Measurements from ENCODE around the gene USP15.

The USP15 gene

GRCh38 chr12:62264706-62265105 is 4.5 kb downstream of the USP15 start:
- TF ChIP-seq MAX (IDR thresholded peaks at IDR 0.05; ENCODE audit: low read depth, low read length) = no peak
- TF ChIP-seq POLR2A (IDR thresholded peaks at IDR 0.05; ENCODE audit: extremely low read depth, insufficient read length) = no peak
- TF ChIP-seq CTCF (IDR thresholded peaks at IDR 0.05; ENCODE audit: low read depth, low read length) = no peak
- no peak for TF ChIP-seq MYC (IDR thresholded peaks at IDR 0.05; ENCODE audit: low read depth, low read length)
- no peak for DNase-seq (ENCODE audit: low read depth)
- no peak overlapping the region for H3K4me3 ChIP-seq (ENCODE audit: low read depth, low read length)

- H3K4me3 ChIP-seq (ENCODE audit: low read depth, low read length) = no peak overlapping the region
- no peak for TF ChIP-seq POLR2A (IDR thresholded peaks at IDR 0.05; ENCODE audit: extremely low read depth, insufficient read length)
- TF ChIP-seq MAX (IDR thresholded peaks at IDR 0.05; ENCODE audit: low read depth, low read length) = no peak
- TF ChIP-seq MYC (IDR thresholded peaks at IDR 0.05; ENCODE audit: low read depth, low read length) = no peak
- TF ChIP-seq CTCF (IDR thresholded peaks at IDR 0.05; ENCODE audit: low read depth, low read length) = no peak
- DNase-seq (ENCODE audit: low read depth) = no peak
Observed at GRCh38 chr12:62265511-62265910, 5.3 kb downstream of the USP15 start.

DNA sequence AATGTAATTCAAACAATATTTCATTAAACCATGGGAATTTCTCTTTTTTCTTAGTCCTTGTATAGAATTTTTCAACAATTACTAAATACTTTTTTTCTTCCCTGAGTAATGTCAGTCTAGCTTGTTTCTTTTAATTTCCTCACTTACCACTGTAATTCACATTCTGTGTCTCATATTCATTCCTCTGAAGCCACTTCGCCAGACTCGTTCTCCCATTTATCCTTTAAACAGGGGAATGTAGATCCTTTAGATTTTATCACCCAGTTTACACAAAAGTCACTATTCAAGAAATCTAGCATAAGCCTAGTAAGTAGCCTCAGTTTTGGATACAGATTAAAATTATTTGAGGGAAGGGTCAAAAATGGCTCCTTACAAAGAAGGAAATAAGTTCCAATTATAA is 6.8 kb downstream of the USP15 start:
- H3K4me3 ChIP-seq (ENCODE audit: low read depth, low read length) = no peak overlapping the region
- no peak for DNase-seq (ENCODE audit: low read depth)
- TF ChIP-seq POLR2A (IDR thresholded peaks at IDR 0.05; ENCODE audit: extremely low read depth, insufficient read length) (no peak), MYC (IDR thresholded peaks at IDR 0.05; ENCODE audit: low read depth, low read length) (no peak), MAX (IDR thresholded peaks at IDR 0.05; ENCODE audit: low read depth, low read length) (no peak), CTCF (IDR thresholded peaks at IDR 0.05; ENCODE audit: low read depth, low read length) (no peak)

- peak; percentile 11 for DNase-seq (ENCODE audit: low read depth)
- TF ChIP-seq MYC (IDR thresholded peaks at IDR 0.05; ENCODE audit: low read depth, low read length) = no peak
- no peak for TF ChIP-seq CTCF (IDR thresholded peaks at IDR 0.05; ENCODE audit: low read depth, low read length)
- TF ChIP-seq MAX (IDR thresholded peaks at IDR 0.05; ENCODE audit: low read depth, low read length) = no peak
- TF ChIP-seq POLR2A (IDR thresholded peaks at IDR 0.05; ENCODE audit: extremely low read depth, insufficient read length) = no peak
- no peak overlapping the region for H3K4me3 ChIP-seq (ENCODE audit: low read depth, low read length)
Observed at GRCh38 chr12:62267480-62267879, 7.3 kb downstream of the USP15 start.

- H3K4me3 ChIP-seq (ENCODE audit: low read depth, low read length) = no peak overlapping the region
- no peak for DNase-seq (ENCODE audit: low read depth)
- TF ChIP-seq MAX (IDR thresholded peaks at IDR 0.05; ENCODE audit: low read depth, low read length) (no peak), MYC (IDR thresholded peaks at IDR 0.05; ENCODE audit: low read depth, low read length) (no peak), POLR2A (IDR thresholded peaks at IDR 0.05; ENCODE audit: extremely low read depth, insufficient read length) (no peak), CTCF (IDR thresholded peaks at IDR 0.05; ENCODE audit: low read depth, low read length) (no peak)
Observed at GRCh38 chr12:62268956-62269355, 8.8 kb downstream of the USP15 start.
